ENCODE results near the gene NOG. TPM values are rescaled to one million over a fixed set of nuclear protein-coding genes. Genes with fewer than 3 reads are reported as not detected.

The NOG gene
- polyA plus RNA-seq, 2 of the 4 experiments (the other 2 are of a cell fraction): 0.25 to 0.67 TPM

DNA sequence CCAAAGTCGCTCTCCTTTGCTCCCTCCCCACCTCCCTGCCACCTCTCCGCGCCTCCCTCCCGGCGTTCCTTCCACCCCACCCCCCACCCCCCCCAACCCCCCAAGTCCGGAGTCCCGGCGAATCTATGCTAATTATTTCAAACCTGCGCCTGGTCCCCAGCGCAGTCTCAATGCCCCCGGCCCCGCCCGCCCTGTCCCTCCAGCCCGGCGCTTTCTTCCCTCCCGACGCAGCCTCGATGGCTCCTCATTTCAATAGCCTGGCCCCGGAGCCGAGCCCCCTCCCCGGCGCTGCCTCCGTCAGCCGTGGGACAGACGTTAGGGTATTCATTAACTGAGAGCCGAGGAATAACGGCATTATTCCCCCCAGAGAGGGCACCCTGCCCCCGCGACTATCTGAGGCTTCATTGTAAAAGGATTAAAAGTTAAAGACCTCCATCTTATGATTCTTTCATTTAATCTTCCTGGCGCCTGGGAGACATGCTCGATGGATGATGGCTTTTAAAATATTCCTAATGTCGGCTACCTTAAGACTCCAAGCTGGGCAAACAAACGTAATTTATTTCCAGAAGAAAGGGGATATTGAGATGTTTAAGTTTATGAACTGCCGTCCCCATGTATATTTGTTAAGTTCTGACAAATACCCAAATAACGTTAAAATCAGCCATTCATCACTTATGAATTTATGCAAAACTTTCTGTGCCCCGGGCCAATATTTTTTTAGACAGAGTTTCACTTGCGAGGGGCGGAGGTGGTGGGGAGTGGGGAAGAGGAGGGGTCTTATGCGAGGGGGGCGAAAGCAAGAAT lies 3.4 kb downstream of the NOG start:
- H3K27ac ChIP-seq: peak overlapping the region in 1 of 2 experiments; percentile 60; a peak in 3 of 6 replicates
- DNase-seq (ENCODE audit: low read depth in 1 of 2, low spot score in 1 of 2) (no peak), FAIRE-seq (no peak), ATAC-seq (no peak)
- 10% methylated on average over 25 of the region's 40 CpGs for WGBS (ENCODE audit: missing lambda C conversion rate)
- TF ChIP-seq SMC3 (IDR thresholded peaks at IDR 0.05) (no peak), CBX8 (IDR thresholded peaks at IDR 0.05) (peak; percentile 59; the same call in 1 of the 2 replicates)
- TF ChIP-seq, protein P1, sequence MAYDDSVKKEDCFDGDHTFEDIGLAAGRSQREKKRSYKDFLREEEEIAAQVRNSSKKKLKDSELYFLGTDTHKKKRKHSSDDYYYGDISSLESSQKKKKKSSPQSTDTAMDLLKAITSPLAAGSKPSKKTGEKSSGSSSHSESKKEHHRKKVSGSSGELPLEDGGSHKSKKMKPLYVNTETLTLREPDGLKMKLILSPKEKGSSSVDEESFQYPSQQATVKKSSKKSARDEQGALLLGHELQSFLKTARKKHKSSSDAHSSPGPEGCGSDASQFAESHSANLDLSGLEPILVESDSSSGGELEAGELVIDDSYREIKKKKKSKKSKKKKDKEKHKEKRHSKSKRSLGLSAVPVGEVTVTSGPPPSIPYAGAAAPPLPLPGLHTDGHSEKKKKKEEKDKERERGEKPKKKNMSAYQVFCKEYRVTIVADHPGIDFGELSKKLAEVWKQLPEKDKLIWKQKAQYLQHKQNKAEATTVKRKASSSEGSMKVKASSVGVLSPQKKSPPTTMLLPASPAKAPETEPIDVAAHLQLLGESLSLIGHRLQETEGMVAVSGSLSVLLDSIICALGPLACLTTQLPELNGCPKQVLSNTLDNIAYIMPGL (CRISPR knock-in tag; IDR thresholded peaks at IDR 0.05; ENCODE audit: borderline replicate concordance): no peak
- ChIA-PET CTCF (interaction anchor here (1.0 to 16.1 kb wide), 4 partner anchors 25 to 183 kb away, joined by 3 to 400 read pairs (median 5); no protein-coding TSS in a partner anchor), POLR2A (no interaction called here)
- H3K4me1 ChIP-seq: peaks cover 32% of the 10 kb centered on the region
- no peaks in the 10 kb centered on the region for H3K9me3 ChIP-seq
- H3K4me2 ChIP-seq: peak overlapping the region; percentile 75
- peak overlapping the region; percentile 37 for H3K4me3 ChIP-seq

DNA sequence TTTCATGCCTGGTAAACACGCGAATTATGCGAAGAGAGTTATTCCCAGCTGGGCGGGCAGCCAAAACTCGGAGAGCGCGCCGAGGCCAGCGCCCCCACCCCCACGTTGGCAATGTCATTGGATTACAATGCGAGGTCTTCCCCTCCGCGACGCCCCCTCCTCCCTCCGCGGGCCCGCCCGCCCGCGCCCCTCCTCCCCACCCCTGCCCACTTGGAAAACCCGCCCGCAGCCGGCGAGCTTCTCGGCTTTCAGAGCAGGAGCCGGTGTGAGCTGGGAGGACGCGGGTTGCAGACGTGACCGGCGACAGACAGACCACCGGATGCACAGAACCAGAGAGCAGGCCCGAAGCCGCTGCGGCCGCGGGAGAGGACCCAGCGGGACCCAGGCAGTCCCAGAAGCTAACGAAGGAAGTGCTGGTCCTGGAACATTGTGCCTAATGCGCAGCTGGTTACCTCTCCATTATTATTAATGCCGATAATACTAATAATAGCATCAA lies 4.0 kb downstream of the NOG start:
- CTCF ChIA-PET: interaction anchor here (1.0 to 16.1 kb wide), 5 partner anchors 24 to 183 kb away, joined by 3 to 400 read pairs (median 4); no protein-coding TSS in a partner anchor
- TF ChIP-seq TP53 (CRISPR knock-in tag; IDR thresholded peaks at IDR 0.05) (no peak), CBX2 (IDR thresholded peaks at IDR 0.05; ENCODE audit: borderline replicate concordance, low read depth) (no peak), JUN (IDR thresholded peaks at IDR 0.05) (no peak), MAFK (IDR thresholded peaks at IDR 0.05; ENCODE audit: partially characterized antibody) (no peak)
- TF ChIP-seq, protein P2, sequence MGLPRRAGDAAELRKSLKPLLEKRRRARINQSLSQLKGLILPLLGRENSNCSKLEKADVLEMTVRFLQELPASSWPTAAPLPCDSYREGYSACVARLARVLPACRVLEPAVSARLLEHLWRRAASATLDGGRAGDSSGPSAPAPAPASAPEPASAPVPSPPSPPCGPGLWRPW (IDR thresholded peaks at IDR 0.05): no peak
- TF ChIP-seq, protein P3, sequence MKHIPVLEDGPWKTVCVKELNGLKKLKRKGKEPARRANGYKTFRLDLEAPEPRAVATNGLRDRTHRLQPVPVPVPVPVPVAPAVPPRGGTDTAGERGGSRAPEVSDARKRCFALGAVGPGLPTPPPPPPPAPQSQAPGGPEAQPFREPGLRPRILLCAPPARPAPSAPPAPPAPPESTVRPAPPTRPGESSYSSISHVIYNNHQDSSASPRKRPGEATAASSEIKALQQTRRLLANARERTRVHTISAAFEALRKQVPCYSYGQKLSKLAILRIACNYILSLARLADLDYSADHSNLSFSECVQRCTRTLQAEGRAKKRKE (CRISPR knock-in tag; IDR thresholded peaks at IDR 0.05; ENCODE audit: low read depth): no peak
- DNase-seq (ENCODE audit: low read depth in 1 of 2, low spot score in 1 of 2) (no peak), FAIRE-seq (no peak), ATAC-seq (no peak)
- H3K4me2 ChIP-seq: peak overlapping the region; percentile 75
- POLR2A ChIA-PET: no interaction called here
- H3K4me3 ChIP-seq: peak overlapping the region; percentile 37; the same call in 2 of the 3 replicates
- 60% methylated on average over 28 of the region's 41 CpGs for WGBS (ENCODE audit: missing lambda C conversion rate)
- no peak overlapping the region for H3K27ac ChIP-seq
- no peaks in the 10 kb centered on the region for H3K9me3 ChIP-seq
- peaks cover 32% of the 10 kb centered on the region for H3K4me1 ChIP-seq

DNA sequence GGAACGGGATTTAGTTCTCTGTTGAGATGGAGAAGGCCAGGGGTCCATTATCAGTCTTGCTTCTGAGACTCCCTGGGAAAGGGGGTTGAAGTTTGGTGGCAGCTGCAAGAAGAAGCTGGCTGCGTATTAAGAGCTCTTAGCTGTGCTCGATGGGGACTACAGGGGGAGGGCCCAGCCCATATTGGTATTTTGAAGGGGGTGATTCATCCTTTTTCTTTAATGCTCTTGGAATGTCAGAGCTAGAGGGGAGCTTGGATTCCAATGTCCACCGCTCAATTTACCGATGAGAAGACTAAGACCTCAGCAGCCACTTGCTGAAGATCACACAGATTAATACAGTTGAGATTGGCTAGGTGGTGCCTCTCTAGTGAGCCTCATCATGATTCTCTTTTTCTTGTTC lies 5.0 kb downstream of the NOG start:
- Histone ChIP-seq H3K27ac (no peak overlapping the region), H3K9me3 (no peaks in the 10 kb centered on the region), H3K4me1 (peaks cover 32% of the 10 kb centered on the region), H3K4me2 (no peak overlapping the region), H3K4me3 (no peak overlapping the region)
- POLR2A ChIA-PET: no interaction called here
- FAIRE-seq (no peak), DNase-seq (ENCODE audit: low read depth in 1 of 2, low spot score in 1 of 2) (no peak), ATAC-seq (no peak)
- 81% methylated on average over 5 of the region's 5 CpGs for WGBS (ENCODE audit: missing lambda C conversion rate)
- CTCF ChIA-PET: interaction anchor here (0.7 to 16.1 kb wide), 4 partner anchors 11 to 120 kb away, joined by 3 to 400 read pairs (median 4); no protein-coding TSS in a partner anchor
- TF ChIP-seq, protein P3 (CRISPR knock-in tag; IDR thresholded peaks at IDR 0.05; ENCODE audit: low read depth): no peak
- TF ChIP-seq MYC (IDR thresholded peaks at IDR 0.05; ENCODE audit: borderline replicate concordance, low read length): no peak
- no peak for TF ChIP-seq EP300 (IDR thresholded peaks at IDR 0.05)
- TF ChIP-seq RFX5 (IDR thresholded peaks at IDR 0.05): no peak
- no peak for TF ChIP-seq CHD2 (IDR thresholded peaks at IDR 0.05; ENCODE audit: low read length, partially characterized antibody)
- TF ChIP-seq MAFK (IDR thresholded peaks at IDR 0.05; ENCODE audit: partially characterized antibody): no peak
- TF ChIP-seq, protein P4, sequence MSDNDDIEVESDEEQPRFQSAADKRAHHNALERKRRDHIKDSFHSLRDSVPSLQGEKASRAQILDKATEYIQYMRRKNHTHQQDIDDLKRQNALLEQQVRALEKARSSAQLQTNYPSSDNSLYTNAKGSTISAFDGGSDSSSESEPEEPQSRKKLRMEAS (IDR thresholded peaks at IDR 0.05): no peak
- TF ChIP-seq, protein P2 (IDR thresholded peaks at IDR 0.05): no peak
- TF ChIP-seq ZC3H11A (IDR thresholded peaks at IDR 0.05): no peak

Measured in A549 (cell line).